ENCODE data around the gene DEFB125. TPM values are rescaled to one million over a fixed set of nuclear protein-coding genes. Genes with fewer than 3 reads are reported as not detected.

Gene DEFB125
- not detected in 5 replicates for total RNA-seq (2022; extraction: Qiagen RNA extraction)

DNA sequence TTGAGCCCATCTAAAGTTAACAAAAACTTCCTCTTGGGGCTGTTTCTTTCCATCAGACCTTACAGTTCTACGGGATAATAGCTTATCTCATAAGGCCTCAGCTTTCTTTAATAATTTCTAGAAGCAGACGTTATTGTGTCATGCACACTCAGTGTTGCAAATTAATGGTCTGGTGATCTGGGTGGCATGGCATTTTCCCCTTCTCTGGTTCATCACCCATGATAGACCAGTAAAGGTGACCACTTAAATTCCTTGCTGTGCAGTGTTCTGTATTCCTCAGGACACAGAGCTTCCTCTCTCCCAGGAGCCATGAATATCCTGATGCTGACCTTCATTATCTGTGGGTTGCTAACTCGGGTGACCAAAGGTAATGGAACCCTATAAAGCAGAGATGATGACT is at the start of gene DEFB125:
TSS of gene DEFB125 (plus strand) at position 272 of the 400 bp plus-strand sequence. CDS start at position 310, 38 bp downstream.

DNA sequence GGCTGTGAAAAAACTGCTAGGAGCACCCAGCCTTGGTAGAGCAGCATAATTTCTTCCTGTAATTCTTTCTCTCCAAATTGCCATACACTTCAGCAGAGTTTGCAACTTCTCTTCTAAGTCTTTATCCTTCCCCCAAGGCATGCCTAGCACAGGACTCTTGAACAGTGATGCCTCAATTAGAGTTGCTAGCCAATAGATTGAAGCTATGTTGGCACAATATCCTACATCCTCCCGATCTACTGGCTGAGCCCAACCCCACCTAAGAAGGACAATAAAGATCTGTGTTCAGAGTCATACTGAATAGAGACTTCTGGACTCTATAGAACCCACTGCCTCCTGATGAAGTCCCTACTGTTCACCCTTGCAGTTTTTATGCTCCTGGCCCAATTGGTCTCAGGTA is 54.8 kb downstream of the DEFB125 start, which contains the start of gene DEFB126:
TSS of gene DEFB126 (plus strand) at position 301 of the 400 bp plus-strand sequence. CDS start at position 340, 39 bp downstream.

Other genes with a start within 250 kb of the DEFB125 start
- not detected in 5 replicates for gene DEFB126, start 54.9 kb downstream of the DEFB125 start, total RNA-seq (2022; extraction: Qiagen RNA extraction)
- gene DEFB127, start 69.8 kb downstream of the DEFB125 start, total RNA-seq (2022; extraction: Qiagen RNA extraction): not detected in 5 replicates
- not detected in 5 replicates for gene DEFB128, start 102.0 kb downstream of the DEFB125 start, total RNA-seq (2022; extraction: Qiagen RNA extraction)
- gene DEFB129, start 139.6 kb downstream of the DEFB125 start, total RNA-seq (2022; extraction: Qiagen RNA extraction): not detected in 5 replicates
- not detected in 5 replicates for gene DEFB132, start 170.1 kb downstream of the DEFB125 start, total RNA-seq (2022; extraction: Qiagen RNA extraction)
- gene C20orf96, start 203.1 kb downstream of the DEFB125 start, total RNA-seq (2022; extraction: Qiagen RNA extraction): 10.4 to 11.1 TPM (median 10.9 TPM) in 5 replicates
- 17.7 to 22.9 TPM (median 21.2 TPM) in 5 replicates for gene ZCCHC3, start 209.9 kb downstream of the DEFB125 start, total RNA-seq (2022; extraction: Qiagen RNA extraction)
- gene SOX12, start 237.9 kb downstream of the DEFB125 start, total RNA-seq (2022; extraction: Qiagen RNA extraction): 18.6 to 27.9 TPM (median 25.6 TPM) in 5 replicates